Stimulated activated CD4-positive, alpha-beta T cell treated with anti-CD3 and anti-CD28 coated beads, Interleukin-12 subunit alpha, Interleukin-12 subunit beta, amount 100 ng/mL, for 4 hours (primary cell): Measurements from ENCODE around the gene SCO1.
"Not testable (repeated sequence)": the region's sequence is repeated elsewhere in the genome, so short reads cannot be mapped to it uniquely, and the experiment has no call there.

Experiments
- DNase-seq: peaks from one replicate; pipeline ENCODE4 v3.0.0-alpha.2; 2020

The SCO1 gene

DNA sequence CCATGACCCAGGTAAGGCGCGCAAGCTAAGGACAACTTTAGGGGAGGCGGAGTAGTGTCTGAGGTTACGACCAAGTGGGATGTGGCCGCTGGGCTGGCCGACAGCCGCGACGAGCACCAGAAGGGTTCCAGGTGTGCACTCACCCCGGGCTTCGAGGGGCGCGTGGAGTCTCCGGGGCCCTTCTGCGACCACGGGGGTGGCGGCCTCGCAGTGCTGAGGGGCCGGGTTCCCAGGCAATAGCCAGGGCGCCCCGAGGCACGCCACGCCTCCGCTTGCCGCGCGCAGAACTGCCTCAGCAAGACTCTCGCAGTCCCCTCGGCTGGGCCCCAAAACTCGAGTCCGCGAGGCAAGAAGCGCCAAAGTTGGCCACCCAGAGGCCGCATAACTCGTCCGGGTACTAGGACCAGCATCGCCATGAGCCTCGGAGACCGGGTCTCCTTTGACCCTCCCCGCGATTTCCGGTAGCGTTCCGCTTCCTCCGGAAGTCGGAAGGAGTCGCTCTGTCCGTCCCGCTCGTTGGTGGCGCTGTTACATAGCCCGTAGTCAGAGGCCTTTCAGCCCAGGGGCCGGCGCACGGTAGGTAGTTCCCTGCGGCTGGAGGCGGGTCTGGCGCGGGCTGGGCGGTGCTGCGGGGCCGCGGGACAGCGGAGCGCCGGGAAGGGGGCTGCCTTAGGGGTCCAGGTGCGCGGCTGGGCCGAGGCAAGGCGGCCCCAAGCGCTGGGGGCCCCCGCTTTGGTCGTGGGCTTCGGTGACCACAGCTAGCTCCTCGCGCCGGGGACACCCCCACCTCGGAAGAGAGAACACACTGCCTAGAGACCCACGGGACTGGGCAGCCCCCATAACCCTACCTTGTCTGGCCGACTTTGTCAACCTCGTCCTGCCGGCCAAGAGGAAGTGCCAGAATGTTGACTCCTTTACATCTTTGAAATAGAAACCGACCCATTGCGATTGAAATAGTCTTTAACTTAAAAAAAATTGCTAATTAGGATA is at the start of gene SCO1, which contains the start of gene ADPRM:
Gene SCO1 (minus strand): TSS at position 442 of the 990 bp plus-strand sequence. CDS start 26 bp downstream, at position 416.
Gene ADPRM (plus strand): TSS at position 503 of the 990 bp plus-strand sequence. CDS start 7,333 bp downstream, outside the sequence.
- peak; percentile 85 for DNase-seq

DNA sequence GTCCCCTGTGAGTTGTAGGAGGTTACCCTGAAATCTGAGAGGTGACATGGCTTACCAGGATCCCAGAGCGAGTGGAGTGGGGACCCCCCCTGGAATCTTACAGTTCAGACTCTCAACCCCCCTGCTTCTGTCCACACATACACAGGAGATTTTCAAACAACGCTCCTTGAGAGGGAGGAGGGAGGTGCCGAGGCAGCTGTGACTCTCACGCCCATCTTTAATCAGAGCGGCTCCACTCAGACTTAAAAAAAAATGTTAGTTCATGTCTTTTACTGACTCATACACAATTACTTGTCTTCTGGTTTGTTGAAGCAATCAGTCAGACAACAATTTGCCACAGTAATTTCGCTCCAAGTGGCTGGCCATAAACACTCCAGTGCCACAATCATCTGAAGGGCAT is 47.9 kb upstream of the SCO1 start:
- no peak for DNase-seq

- no peak for DNase-seq
These were observed 47.2 kb upstream of the SCO1 start for GRCh38 chr17:10744501-10745000.

- DNase-seq: no peak
These were observed 46.1 kb upstream of the SCO1 start for GRCh38 chr17:10743316-10744009.

DNA sequence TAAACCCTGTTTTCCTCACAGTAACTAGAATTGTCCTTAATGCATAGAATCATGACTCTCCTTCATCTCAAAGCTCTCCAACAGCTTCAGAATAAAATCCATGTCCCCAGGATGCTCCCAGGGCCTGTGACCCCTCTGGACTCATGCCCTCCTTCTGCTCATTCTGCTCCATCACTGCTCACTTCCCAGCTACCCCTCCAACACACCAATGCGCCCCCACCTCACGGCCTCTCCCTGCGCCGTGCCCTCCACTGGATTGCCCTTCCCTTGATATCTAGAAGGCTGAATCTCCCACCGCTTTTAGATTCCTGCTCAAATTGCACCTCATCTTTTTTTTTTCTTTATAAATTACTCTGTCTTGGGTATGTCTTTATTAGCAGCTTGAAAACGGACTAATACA is 45.1 kb upstream of the SCO1 start:
- no peak for DNase-seq

DNA sequence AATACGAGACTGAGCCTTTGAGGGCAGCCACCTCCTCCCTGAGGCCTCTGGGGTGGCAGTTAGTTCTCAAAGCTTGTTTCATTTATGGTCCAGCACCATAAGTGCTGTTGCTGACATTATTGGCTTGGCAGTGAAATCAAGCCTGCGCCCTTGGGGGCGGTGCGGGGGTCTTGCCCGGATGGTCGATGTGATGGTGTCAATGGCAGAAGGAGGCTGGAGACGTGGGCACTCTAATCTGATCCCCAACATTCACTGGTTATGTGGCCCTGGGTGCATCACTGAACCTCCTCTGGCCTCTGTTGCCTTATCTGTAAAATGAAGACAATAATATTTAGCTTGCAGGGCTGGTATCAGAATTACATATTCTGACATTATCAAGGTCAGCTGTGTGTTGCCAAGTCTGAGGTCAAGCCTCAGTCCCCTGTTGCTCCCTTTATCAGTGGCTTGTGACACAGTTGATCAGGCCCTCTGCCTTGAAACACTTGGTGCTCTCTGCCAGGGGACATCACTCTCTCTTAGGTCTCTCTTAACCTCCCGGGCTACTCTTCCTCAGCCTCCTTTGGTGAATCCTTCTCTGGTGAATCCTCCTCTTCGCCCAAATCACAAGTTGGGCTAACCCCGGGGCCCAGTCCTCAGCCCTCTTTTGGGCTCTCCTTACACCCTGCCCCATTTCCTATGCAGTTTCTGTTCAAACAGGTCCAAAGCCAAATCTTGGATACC is 44.2 kb upstream of the SCO1 start:
- no peak for DNase-seq

DNA sequence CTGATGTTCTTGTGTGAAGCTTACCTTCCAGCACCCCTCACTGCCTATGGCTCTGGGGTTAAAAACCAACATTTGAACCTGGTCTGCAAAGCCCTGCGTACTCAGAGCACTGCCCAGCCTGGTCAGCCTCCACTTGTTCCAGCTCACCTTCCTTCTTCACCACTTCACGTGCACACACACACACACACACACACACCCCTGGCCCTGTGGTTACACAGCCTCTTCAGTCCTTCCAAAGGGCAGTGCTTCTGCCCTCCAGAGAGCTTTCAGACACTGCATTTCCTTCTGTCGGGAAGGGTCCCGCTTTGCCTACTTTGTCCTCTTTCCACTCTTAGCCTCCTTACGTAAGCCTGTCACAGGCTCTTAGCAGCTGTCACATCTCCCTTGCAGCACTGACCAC is 42.1 kb upstream of the SCO1 start:
- DNase-seq: no peak

DNA sequence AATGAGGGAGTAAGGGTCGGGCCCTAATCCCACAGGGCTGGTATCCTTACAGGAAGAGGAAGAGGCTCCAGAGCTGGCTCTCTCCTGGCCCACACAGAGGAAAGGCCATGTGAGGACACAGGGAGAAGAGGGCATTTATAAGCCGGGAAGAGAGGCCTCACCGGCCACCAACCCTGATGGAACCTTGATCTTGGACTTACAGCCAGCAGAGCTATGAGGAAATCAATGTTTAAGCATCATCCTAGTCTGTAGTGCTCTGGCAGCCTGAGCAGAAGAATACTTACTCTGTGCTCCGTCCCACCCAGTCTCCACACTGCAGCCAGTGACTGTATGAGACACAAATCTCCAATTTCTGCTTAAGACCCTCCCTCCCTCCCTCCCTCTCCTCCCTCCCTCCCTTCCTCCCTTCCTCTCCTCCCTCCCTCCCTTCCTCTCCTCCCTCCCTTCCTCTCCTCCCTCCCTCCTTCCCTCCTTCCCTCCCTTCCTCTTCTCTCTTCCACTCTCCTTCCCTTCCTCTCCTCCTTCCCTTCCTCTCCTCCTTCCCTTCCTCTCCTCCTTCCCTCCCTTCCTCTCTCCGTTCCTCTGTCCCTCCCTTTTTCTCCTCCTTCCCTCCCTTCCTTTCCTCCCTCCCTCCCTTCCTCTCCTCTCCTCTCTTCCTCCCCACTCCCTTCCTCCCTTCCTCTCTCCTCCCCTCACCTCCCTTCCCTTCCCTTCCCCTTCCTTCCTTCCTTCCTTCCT is 41.4 kb upstream of the SCO1 start:
- no peak for DNase-seq

DNA sequence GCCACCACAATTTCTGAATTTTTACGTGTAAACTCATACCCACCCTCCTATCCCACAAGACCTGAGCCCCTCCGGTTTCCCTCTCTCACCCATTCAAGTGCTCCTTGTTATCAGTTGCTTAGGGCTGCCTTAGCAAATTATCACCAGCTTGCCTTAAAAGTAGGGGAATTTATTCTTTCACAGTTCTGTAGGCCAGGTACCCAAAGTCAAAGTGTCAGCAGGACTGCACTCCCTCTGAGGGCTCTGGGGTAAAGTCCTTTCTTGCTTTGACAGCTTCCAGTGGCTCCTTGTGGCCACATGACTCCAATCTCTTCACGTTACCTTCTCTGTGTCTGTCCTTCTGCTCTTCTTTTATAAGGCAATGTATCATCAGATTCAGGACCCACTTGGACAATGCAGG is 40.4 kb upstream of the SCO1 start:
- no peak for DNase-seq

GRCh38 chr17:10737168-10737622 is 39.9 kb upstream of the SCO1 start:
- no peak for DNase-seq

- DNase-seq: no peak
These were observed 38.5 kb upstream of the SCO1 start for GRCh38 chr17:10735821-10736220.

DNA sequence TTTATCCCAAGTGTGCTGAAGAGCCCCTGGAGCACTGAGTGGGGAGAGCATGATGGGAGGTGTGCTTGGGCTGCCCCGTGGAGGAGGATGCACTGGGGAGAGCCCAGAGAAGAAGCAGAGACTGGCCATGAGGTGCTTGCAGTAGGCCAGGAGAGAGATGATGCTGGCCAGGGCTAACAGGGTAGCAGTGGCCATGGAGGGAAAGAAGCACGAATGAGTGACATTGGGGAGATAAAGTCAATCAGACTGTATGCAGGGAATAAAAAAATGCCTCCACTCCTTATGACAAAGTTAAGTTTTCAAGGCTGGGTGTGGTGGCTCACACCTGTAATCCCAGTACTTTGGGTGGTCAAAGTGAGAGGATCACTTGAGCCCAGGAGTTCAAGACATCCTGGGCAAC is 37.9 kb upstream of the SCO1 start:
- DNase-seq: no peak

- DNase-seq: no peak
These were observed 36.3 kb upstream of the SCO1 start for GRCh38 chr17:10733666-10734065.

- not testable (repeated sequence) for DNase-seq
These were observed 34.8 kb upstream of the SCO1 start for GRCh38 chr17:10732121-10732520.

- no peak for DNase-seq
These were observed 34.1 kb upstream of the SCO1 start for GRCh38 chr17:10731408-10731879.

GRCh38 chr17:10730247-10730646 is 32.9 kb upstream of the SCO1 start:
- not testable (repeated sequence) for DNase-seq

DNA sequence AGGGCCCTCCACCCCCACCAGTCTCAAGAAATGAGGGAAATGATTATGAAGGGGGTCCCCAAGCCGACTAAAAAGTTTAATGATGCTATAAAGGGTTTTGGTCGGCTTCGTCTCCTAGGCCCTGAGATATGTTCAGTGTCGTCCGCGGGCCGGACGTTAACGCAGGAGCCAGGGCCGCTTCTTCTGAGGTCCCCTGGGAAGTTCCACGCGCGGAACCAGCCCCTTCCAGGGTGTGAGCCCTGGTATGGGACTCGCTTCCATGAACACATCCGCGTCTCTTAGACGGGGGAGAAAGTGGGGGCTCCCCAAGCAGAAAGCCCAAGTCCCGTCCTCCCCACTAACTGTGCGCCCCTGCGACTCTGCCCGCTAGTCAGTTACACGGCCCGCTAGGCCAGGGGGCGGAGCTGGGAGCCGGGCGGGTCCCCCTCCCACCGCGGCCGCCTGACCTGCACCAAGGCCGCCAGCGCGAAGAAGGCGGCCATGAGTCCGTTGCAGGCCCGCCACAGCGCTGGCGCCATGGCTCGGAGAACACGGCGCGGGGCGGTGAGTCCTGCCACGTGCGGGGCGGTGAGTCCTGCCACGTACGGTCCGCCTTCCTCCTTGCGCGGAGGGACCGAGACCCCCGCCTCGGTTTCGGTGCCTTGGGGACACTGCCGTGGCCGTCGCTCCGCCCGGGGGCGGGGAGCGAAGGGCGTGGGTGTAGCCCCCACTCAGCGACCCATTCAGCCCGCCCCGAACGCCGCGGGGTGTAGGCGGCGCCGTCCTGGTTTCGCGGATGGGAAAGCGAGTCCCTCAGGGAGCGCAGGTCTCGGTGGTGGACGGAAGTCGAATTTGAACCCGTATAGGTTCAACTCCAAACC is 32.2 kb upstream of the SCO1 start, which contains the start of gene TMEM220:
Gene TMEM220 (minus strand): TSS at position 690 of the 860 bp plus-strand sequence. CDS start 172 bp downstream, at position 518.
- DNase-seq: peak; percentile 39

GRCh38 chr17:10728331-10728892 is 31.1 kb upstream of the SCO1 start:
- DNase-seq: no peak

- no peak for DNase-seq
These were observed 29.9 kb upstream of the SCO1 start for GRCh38 chr17:10727192-10727591.

DNA sequence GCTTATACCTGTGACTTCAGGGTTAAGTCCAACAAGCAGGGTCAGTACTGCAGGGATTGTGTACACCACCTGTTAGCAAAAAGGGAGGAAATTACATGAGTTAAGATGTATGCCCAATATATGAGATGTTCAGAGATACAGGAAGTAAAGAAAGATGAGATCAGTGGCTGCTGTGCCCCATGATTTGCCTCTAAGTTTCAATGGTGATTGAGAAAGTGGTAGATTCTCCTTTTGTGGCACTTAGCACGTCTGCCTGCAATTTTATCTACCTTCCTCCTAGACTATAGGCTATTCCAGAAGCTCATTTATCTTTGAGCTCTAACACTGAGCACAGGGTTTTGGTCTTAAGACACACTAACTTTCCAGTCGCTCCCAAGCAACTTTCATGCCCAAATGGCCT is 28.9 kb upstream of the SCO1 start:
- DNase-seq: no peak
